Activated CD4-positive, CD25-positive, alpha-beta regulatory T cell treated with anti-CD3 and anti-CD28 coated beads, Interleukin-2, amount 50 U/mL, for 24 hours (primary cell): Measurements from ENCODE around the gene THBS2.
"Not testable (repeated sequence)": the region's sequence is repeated elsewhere in the genome, so short reads cannot be mapped to it uniquely, and the experiment has no call there.

ENCODE experiments used
- ATAC-seq, 2 donors: fragments of 150-1000 bp; cut with Tn5 transposase; one replicate each; pipeline ENCODE4 v1.10.0; 2021; ENCODE audit warnings: mild to moderate bottlenecking in 1 of 2, moderate library complexity in 1 of 2

The THBS2 gene

DNA sequence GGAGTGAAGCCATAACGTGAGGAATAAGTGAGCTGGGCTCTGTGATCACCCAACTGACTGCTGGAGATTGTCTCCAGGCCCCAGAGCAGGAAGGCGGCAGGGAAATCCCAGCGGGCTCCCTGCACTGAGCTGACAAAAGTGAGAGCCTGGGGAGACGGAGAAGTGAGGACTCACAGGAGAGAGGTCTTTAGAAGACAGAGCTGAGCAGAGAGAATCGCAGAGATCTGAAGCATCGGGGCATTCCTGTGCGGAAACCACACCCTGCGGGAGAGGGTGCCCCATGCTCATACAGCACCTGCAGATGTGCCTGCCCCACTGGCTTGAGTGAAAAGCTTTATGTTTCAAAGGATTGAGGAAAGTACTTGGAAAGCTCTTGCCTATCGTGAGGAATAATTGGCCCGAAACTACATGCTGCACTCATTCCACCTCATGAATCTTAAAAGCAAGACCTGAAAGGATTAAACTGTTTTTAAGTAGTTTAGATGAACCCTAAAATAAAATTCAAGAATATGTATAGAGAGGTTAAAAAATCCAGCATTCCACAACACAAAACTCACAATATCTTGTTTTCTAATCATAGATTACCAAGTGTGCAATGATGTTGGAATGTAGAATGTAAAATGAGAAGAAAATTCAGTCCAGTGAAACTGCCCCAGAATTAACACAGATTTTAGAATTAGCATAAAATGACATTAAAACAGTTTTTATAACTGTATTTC, 17.7 kb upstream of the THBS2 start:
- ATAC-seq, result no peak

DNA sequence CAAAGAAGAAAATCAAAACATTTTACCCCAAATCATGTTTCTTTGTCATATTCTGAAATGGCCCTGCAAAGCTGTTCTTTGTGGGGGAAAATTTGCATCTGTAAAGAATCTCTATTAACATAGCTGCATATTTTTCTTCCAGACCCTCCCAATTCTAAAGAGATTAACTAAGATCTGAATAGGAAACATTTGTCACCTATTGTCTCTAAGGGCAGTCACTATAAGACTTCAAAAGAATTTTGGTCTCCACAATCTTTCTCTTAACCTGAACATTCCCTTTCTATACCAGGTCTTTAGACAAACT, 16.4 kb upstream of the THBS2 start:
- ATAC-seq, result not testable (repeated sequence)

DNA sequence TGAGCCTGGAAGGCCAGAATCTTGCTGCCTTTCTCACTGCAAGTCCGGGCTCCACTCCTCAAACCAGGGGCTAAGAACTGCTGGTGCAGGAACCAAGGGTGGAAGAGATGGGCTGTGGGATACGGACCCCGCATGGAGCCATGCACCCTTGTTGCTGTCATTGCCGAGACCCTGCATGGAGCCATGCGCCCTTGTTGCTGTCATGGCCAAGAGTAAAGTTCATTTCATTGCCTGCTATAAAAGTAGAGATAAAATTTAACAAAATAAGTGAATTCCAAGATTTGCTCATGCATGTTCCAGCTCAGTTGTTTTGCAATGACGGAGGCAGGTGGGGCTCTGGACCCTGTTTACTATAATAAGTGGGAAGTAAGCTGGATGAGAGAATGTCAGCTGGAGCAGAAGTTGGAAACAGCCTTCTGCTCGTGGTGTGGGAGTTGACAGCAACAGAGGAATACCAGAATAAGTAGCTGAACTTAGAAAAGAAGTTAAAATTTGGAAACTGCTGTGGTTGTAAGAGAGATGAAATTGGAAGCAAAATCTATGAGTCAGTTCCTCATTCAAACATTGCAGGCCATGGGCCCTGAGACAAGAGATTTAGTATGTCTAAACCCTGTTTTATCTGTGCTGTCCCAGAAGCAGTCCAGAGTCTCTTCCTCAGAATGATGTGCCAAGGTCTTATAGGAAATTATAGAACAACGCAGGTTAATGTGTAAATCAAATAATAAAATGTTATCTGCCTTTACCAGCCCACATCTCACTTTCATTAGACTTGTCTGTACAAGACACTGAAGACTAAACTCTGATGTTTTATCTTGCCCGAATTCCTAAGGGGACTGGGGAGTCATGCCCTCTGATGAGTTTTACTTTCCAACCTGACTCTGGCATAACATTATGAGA, 15.8 kb upstream of the THBS2 start:
- no peak for ATAC-seq

DNA sequence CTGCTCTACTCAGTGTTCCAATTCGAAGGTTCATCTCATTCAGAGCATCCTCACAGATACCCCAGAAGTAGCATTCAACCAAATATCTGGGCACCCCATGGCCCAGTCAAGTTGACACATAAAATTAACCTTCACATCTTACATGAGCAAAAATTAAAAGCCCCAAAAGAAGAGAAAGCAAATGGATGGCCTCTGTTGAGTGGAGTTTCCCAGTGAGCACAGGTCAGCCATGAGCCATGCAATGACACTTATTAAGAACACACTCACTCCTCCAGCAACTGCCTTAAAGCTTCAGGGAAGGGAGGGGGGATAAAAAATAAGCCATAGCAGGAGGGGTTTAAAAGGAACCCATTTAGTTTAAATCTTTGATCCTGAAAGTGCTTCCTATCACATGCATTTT, 14.6 kb upstream of the THBS2 start:
- no peak for ATAC-seq

DNA sequence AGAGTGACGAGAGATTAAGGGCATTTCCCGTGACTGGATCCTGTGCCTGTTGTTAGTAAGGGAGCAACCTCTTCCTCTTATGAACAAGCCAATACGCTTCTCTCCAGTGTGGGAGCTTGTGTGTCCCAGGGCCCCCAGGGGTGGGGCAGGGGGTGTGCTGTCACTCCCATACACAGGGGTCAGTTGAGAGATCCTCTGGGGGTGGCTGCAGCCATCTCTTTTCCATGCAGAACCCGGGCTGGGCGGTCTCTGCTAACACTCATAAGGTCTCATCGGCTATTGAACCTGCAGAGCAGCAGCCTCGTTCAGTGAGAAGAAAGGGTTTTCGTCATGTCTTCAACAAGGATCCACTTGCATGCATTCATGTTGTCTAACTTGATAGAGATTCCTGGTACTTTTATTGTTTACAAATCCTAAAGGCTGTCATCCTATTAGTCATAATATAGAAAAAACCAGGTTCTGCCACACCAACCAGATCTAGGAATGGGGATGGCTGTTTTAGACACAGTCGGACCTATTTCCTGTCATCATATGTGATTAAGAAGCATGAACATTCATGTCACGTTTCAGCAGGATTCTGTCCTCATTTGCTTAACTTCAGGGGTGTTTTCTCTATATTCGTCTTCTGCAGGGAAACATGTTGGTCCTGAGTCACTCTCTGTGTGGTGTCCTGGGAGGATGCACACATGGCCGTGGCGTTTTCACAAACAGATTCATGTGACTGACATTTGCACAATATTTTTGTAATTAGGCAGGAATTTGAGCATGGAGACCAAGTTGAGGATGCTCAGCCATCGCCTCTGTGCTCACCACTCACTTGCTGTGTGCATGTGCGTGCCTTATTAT, 13.3 kb upstream of the THBS2 start:
- no peak for ATAC-seq

DNA sequence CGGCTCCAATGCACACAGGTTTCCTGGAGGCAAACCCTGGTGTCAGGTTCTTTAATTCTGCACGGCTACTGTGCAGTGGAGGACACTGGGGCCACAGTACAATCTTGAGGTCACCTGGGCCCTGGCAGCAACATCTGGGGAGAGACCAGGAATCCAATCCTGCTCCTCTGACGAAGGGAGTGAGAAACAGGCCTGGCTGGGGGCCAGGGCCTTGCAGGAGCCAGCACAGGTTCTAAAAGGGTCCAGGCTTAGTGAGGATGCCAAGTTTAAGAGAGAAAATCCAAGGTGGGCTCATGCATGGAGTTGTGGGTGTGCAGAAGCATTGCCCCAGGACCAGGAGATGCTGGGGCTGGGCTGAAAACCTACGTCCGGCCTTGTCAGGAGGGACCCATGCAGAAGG, 12.6 kb upstream of the THBS2 start:
- ATAC-seq, result no peak

DNA sequence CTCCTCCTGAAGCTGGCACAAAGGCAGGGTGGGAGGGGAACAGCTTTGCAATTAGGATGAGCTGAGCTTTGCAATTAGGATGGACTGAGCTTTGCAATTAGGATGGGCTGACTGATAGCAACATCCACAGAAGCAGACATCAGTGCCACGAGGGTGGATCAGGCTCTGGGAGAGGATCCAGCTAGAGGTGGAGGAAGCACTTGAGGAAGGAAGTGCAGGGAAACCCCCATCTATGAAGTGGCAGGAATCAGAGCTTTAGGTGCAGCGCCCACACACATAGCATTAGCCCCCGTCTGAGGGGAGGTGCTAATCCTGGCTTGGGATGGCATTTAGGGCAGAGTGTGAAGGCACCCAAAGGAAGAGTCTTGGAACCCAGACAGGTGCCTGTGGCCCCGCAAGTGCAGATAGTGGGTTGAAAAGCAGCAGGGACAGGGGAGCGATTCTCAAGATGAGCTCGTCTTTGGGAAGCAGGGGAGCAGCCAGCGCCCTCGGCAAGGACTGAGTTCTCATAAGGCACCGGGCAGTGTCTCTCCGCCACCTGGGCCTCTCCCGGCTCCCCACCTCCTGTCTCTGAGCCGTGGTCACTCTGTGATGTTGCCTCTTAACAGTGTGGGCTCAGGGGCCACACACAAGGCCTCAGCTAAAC, 12.0 kb upstream of the THBS2 start:
- no peak for ATAC-seq

DNA sequence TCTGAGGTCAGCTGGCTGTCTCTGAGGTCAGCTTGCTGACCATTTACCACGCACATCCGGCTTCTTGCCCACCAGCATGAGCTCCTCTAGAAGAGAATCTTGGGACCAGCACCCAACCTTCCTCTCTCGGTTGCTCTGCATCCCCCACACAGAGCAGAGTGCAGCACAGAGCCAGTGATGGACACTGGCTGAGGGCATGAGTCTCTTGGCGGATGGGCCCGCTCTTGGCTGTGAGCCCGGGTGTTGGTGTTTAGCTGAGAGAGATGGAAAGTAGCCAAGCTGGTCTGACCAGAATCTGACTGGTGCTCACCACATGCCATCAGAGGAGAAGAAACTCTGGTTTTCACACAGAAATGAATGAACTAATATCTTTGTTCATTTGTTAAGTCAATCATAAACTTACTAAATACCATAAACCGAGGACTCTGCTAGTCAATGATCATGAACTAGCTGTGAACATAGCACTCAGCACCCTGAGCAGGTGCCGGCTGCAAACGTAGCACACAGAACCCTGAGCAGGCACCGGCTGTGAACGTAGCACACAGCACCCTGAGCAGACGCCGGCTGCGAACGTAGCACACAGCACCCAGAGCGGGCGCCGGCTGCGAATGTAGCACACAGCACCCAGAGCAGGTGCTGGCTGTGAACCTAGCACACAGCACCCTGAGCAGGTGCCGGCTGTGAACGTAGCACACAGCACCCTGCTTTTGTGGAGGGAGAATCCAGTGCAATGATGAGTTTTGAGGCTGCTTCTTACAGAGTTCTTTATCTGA, 10.4 kb upstream of the THBS2 start:
- no peak for ATAC-seq

DNA sequence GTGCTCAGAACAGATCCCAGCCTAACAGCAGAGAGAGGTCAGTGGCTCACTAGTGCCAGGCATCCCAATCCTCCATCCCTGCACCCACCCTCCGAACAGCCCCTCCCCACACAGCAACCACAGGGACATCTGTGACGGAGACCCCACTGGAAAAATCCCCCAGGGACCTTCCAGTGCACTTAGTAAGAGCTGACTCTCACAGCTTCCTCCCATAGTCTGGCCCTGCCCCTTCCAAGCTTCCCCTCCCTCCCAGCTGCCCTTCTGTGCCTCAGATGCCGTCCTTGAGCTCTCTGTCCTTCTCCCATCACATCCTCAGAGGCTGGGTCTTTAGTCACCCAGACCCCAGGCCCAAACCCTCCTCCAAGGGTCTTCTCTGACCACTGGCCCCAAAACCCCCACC, 9.7 kb upstream of the THBS2 start:
- no peak for ATAC-seq

DNA sequence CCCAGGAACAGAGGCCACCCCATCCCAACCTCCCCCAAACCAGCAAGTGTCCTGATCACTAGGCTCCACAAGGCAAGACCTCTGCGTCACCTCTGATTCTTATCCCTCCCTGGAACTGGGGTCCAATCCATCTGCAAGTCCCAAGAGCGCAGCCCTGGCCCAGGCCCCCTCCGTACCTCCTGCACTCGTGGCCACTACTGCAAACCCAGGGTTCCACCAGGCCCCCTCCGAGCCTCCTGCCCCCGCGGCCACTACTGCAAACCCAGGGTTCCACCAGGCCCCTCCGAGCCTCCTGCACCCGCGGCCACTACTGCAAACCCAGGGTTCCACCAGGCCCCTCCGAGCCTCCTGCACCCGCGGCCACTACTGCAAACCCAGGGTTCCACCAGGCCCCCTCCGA, 9.0 kb upstream of the THBS2 start:
- ATAC-seq, result not testable (repeated sequence)

DNA sequence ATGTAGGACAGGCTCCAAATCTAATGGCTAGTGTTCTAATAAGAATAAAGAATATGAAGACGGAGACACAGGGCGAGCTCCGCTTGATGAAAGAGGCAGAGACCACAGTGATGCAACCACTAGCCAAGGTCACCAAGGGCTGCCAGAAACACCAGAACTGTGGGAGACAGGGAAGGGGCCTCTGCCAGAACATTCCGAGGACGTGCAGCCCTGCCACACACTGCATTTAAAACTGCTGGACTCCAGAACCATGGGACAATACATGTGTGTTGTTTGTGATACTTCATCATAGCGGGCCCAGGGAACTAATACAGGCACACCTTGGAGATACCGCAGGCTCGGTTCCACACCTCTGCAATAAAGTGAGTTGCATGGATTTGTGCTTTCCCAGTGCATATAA, 2.9 kb upstream of the THBS2 start:
- no peak for ATAC-seq

DNA sequence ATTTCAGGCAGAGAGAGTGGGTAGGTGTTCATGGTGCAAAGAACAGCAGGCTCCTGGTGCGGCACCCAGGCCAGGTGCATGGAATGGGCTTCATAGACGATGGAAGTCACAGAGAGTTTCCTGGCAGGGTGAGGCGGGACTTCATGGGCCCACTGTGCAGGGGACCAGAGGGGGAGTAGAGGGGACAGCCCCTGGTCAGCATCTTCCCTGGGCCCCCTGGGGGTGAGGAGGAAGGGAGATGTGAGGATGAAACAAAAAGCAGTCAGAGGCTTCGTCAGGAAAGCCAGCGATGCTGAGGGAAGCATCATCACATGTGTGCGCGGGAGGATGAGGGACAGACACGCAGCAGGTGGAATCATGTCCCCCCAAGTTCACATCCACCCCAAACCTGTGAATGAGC, 2.4 kb upstream of the THBS2 start:
- no peak for ATAC-seq

DNA sequence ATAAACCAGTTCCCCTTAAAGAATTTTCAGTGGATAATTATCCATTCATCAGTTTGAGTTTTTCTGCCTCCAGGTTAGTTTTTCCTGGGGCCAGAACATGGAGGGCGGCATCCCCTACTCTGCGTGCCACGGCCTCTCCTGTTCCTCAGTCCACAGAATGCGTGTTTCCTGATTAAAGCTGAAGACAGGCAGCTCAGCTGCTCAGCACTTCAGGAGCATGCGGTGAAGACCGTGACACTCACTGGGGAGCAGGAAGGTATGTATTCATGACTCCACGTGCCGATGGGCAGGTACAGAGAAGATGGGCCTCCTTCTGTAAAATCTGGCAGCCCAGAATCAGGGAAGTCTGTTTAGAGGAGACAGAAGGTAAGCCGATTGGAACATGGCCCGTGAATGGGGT, 2.0 kb upstream of the THBS2 start:
- ATAC-seq, result no peak

DNA sequence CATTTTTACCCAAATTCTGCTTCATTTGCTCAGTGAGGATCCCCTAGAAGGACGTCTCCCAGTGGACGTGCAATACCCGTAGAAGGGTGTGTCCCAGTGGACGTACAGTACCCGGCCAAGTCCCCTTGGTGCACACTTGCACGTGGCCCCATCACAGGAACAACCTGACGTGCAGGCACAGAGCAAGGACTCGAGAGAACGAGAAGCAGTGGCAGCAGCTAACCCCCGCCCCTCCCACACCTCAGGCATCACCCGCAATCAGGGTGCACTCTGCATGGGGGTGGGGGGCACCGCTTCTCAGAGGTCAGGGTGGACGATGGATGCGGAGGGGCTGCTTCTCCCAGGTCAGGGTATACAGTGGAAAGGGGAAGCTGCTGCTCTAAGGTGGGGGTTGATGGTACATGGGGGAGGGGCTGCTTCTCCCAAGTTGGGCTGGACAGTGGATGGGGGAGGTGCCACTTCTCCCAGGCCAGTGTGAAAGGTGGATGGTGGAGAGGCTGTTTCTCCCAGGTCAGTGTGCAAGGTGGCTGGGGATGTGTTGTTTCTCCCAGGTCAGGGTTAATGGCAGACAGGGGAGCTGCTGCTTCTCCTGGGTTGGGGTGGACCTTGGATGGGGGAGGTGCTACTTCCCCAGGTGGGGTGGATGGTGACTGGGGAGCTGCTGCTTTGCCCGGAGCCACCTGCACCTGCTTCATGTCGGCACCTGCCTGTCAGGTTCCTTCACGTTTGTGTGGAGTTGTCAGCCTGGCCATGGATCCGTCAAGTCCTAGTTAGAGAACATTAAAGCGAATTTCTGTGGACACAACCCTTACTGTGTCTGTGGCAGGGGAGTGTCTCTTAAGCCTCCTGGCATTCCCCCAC, 1.0 kb upstream of the THBS2 start:
- ATAC-seq, result no peak

DNA sequence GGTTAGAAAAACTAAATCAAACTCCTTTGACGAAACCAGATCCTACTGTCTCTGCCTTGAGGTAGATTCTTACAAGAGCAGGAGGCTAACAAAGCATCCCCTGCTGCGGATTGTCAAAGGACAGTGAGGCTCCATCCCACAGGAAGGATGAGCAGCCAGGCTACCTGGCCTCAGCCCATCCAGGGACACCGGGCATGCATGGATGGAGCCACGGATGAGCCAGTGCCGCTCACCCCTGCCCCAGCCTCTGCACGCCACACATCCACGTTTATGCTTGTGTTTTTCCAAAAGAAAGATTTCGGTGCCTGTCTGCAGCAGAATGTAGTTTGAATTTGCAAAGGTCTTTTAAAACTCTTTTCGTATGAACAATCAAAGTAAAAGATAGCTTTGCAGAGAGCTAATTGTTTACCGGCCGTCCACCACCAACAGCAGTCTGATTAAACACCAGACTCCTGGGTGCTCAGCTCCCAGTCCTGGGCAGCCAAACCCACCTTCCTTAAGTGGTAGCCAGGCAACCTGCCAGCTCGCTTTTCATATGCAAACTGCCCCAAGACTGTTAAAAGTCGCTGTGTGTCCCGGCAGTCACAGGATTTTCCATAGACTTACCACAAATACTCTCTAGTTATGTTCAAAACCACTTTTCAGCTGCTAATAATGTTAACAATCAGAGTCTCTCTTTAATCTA, 999 bp downstream of the THBS2 start:
- no peak for ATAC-seq

DNA sequence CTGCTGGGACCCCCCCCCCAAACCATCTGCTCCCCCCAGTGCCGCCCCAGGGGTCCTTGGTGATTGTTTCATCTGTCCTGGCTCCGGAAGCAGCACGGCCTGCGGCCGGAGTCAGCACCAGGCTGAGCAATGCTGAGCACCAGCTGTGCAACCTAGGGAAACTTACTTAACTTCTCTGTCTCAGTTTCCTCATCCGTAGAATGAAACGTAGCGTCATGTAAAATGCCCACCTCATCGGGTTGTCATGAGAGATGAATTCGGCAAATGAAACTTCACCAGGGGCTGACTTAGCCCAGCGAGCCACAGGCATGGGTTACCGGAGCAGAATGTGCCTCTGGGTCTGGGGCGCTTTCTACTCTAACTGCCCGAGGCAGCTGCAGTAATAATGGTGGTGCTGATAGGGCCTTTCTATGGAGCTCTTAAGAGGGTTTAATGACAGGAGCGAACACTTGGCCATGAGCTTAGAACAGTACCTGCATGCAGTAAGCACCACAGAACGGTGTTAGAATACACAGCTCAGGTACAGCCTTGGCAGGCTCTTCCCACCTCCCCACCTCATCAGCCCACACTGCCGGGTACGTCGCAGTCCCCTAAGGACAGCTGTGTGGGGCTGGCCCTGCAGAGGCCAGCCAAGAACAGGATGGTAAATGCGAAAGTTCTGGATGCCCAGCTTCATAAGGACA, 1.7 kb downstream of the THBS2 start:
- no peak for ATAC-seq

DNA sequence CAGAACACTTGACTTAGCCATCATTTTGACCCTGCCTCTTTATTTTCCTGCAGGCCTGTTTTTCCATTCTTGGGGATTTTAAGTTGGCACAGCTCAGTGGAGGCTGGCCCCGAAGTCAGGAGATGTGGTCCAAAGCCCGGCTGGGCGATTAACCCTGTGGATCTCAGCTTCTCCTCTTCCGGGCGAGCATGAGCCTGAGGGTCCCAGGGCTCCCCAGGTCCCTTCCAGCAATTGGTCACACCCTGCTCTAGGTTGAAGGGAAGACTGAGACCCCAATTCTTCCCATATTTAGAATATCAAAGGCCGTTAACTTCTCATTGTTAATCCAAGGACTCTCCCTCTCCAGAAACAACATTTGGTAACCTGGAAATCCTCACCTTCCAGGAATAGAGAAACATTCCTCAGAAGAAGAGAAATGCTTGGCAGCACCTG, 2.3 kb downstream of the THBS2 start:
- no peak for ATAC-seq

DNA sequence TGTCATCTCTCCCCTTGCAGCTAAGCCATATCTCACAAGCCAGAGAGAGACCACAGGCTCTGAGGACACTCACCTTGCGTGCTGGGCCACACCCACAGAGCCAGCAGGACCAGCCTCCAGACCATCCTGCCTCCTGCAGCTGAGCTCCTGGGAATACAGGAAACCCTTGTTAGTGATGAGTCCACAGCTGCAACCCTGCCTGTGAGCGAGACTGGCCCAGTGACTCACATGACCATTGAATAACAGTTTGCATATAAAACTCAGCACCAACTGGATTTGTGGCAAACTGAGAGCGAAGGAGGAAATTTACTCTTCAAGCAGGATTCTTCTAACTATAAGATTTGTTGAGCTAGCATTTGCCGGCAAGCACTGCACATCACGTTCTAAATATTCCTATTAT, 3.0 kb downstream of the THBS2 start:
- no peak for ATAC-seq

DNA sequence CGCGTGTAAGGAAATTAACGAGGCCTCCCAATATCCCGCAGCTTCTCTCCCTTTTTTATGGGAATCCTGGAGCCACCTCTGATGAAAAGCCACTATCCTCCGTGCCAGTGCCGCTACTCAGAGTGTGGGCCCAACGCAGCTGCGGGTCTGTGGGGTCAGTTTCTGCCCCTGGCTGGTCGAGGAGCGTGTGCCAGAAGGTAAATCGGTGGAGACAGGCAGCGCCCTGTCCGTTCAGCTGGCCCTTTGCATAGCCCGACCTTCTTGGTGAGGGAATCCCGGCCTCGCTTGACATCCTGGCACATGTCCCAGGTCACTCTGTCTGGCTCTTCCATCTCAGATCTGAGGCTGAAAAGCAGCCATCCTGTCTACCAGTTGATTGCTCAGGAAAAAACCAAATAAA, 4.6 kb downstream of the THBS2 start:
- no peak for ATAC-seq

DNA sequence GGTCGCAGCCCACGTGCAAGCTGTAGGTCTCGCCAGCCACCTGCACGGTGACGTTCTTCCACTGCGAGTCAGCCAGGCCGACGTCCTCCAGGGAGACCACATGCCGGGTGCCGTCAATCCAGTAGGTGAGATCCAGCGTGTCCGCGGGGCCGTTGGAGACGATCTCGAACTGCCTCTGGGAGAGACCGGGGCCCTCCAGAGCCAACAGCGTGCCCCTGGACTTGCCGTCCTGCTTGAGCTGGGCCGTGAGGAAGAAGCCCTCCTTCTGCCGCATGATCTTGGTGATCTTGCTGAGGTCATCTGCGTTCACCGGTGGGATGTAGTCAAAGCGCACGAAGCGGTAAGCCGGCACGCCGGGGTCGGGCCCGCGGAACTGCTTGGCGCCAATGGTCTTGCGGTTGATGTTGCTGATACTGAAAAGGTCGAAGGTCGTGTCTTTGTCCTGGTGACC, 5.1 kb downstream of the THBS2 start:
- no peak for ATAC-seq
